Ureter (tissue), 1 donor: ENCODE measurements around the gene SEC14L1. TPM values are rescaled to one million over a fixed set of nuclear protein-coding genes. Genes with fewer than 3 reads are reported as not detected.

Source experiments
- DNase-seq: peaks from one replicate; pipeline ENCODE4 v3.0.0-alpha.2; 2020; ENCODE audit warnings: low spot score
- total RNA-seq: library from RNA; stranded (reverse); gene quantifications from one replicate; pipeline ENCODE4 v1.2.4, GENCODE V29; 2023
- donor health status: DM: yes; HTN: yes; CAD: no.

The SEC14L1 gene
- total RNA-seq, 1 donor from 2014 or later, result 66.7 TPM

DNA sequence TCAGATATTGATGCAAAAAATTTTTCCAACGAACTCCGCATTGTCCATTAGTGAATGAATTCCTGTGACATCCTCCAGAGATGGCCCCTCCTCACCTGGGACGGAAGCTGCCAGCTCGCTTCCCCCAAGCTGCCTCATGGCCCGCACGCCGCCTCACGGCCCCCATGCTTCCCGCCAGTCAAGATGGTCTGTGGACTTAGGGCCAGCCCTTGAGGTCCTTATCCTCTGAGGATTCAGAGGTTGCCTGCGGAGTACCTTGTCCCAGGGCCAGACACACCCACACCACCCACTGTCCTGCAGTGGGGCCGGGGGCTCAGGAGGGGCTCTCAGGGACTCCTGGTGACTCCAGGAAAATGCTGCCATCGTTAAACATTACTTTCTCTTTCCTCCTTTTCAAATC lies 73.6 kb downstream of the SEC14L1 start:
- DNase-seq, result no peak

DNA sequence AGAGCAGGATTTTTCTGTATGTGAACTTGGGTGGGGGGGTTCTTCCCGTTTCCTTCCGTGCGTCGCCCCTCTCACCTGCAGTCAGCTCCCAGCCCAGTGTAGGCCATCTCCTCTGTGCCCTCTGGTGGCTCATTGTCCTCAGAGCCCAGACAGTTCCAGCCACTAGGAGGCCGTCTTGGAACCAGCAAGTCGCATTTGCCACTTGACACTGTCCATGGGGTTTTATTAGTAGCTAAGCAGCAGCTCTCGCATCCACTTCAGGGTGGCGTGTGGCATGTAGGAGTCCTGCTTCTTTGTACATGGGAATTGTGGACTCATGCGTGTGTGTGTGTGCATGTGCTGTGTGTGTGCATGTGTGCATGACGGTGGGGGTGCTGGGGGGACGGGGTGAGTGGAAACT lies 74.0 kb downstream of the SEC14L1 start:
- no peak for DNase-seq

DNA sequence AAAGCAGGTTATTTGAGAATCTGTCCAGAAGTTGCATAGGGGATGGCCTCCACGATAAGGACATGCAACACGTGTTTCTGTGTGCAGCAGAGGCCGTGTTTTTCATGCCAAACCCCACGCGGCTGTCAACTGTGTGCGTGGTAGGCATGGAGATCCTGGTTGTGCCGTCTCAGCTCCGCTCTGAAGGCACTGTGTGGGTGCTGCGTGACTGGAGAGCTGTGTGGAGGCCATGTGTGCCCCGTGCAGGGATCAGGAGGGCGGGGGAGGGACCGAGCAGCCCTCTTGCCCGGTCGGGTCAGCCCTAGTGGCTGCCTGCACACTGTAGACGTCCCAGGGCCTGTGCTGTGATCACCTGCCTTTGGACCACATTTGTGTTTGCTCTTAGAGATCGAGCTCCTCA lies 74.5 kb downstream of the SEC14L1 start:
- DNase-seq, result no peak

DNA sequence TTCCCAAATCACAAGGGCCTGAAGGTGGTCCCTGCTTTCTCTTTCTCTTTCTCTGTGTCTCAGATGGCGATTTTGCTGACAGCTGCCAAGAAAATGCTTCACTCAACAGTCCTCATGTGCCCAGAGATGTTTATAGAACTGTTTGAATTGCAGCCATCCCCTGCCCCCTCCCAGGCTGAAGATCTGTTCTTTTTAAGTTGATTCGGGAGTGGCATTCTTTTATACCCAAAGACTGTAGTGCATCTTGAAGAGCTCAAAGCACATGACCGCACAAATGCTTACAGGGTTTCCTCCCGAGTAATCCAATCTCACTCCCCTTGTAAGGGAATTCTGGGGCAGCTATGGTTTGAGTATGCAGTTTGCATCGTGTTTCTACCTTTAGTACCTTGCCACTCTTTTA lies 75.7 kb downstream of the SEC14L1 start:
- DNase-seq, result no peak

DNA sequence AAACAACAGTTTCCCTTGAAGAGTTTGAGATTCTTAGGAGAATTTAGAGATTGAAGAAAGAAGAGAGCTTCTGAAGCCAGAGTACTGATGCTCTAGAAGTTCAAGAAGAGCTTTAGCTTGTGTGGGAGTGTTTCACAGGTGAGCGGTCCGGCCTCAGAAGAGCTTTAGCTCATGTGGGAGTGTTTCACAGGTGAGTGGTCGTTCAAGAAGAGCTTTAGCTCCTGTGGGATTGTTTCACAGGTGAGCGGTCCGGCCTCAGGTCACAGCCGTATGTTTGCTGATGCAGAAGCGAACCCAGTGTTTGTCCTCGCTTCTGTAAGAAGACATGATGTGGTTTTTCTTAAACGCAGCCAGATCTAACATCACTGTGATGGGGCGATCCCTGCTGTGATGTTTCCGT lies 76.4 kb downstream of the SEC14L1 start:
- no peak for DNase-seq

DNA sequence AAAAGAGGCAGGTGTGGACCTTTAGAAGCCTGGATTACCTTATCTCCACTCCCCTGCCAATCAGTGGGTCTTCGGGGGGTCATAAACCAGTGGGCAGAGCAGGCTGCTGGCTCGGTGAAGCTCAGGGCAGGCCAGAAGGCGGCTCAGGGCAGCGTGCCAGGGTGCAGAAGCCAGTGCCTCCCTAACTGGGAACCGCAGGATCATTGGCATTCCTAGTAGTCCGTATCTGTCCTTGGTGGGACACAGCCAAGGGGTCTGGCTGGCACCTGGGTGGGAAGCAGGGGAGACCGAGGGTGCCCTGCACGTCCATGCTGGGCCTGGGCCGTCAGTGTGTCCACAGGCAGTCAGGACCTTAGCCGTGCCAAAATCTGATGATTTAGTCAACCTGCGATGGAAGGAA lies 76.8 kb downstream of the SEC14L1 start:
- no peak for DNase-seq

DNA sequence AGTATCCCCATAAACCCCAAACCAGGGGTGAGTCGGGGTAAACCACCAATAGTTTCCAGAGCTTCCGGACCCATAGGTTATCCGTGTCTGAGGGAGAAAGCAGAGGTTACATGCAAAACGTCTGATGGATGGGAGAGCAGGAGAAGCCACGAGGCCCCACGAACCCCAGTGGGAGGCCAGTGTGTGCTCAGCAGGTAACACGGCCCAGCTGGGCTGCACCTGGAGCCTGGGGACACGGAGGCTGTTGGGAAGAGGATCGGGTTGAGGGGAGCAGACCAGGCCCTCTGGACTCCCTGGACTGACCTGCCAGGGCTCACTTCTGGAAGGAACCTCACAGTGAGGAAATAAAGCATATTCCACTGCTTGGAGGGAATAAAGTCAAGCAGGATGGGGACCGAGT lies 78.1 kb downstream of the SEC14L1 start:
- no peak for DNase-seq

DNA sequence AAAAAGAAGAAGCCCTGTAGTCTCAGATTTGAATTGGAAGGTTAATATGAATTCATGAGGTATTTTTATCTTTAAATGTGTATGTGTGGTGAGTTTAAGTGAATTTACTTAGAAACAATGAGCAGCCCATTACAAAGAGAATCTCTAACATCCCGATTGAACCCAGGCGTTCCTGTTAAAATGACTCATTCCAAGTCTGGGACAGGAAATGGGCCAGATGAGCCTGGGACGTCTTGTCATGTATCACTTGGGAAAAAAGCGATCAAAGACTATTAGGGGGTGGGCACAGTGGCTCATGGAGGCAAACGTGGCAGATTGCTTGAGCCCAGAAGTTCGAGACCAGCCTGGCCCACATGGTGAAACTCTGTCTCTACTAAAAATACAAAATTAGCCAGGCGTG lies 81.6 kb downstream of the SEC14L1 start:
- no peak for DNase-seq

DNA sequence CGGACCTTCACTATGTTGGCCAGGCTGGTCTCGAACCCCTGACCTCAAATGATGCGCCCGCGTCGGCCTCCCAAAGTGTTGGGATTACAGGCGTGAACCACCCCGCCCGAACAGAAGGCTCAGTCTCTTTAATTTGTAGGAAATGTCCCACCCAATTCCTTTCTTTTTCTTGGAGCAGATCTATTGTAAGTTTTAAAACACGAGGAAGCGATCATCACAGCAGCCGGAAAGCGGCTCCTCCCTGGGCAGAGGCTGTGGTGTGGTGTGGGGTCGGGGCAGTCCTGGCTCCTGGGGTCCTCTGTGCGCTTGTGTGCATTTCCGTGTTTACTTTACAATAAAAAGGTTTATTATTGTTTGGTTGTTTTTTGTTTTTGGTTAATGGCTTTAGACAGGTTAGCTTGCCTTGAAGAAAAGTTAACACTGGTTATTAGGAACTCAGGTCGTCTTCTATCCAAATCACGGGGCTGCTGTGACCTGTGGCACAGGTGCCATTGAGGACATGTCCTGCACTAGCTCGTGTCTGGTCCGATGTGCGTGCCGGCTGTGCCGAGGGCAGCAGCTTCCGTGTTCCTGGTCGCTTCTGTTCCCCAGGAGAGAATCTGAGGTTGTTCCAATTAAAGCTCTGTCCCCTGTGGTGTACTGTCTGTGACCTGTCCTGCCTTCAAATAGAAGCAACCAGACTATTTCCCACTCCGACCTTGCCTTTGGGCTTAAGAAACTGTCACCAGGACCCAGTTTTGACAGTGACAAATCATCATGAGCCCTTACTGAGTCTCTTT lies 83.1 kb downstream of the SEC14L1 start:
- DNase-seq, result no peak

DNA sequence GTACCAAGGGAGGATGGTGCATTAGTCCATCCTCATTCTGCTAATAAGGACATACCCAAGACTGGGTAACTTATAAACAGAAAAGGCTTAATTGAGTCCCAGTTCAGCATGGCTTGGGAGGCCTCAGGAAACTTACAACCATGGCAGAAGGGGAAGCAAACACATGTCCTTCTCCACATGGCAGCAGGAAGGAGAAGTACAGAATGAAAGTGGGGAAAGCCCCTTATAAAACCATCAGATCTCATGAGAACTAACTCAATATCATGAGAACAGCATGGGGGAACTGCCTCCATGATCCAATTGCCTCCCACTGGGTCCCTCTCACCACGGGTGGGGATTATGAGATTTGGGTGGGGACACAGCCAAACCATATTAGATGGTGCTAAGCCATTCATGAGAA lies 84.5 kb downstream of the SEC14L1 start:
- no peak for DNase-seq

DNA sequence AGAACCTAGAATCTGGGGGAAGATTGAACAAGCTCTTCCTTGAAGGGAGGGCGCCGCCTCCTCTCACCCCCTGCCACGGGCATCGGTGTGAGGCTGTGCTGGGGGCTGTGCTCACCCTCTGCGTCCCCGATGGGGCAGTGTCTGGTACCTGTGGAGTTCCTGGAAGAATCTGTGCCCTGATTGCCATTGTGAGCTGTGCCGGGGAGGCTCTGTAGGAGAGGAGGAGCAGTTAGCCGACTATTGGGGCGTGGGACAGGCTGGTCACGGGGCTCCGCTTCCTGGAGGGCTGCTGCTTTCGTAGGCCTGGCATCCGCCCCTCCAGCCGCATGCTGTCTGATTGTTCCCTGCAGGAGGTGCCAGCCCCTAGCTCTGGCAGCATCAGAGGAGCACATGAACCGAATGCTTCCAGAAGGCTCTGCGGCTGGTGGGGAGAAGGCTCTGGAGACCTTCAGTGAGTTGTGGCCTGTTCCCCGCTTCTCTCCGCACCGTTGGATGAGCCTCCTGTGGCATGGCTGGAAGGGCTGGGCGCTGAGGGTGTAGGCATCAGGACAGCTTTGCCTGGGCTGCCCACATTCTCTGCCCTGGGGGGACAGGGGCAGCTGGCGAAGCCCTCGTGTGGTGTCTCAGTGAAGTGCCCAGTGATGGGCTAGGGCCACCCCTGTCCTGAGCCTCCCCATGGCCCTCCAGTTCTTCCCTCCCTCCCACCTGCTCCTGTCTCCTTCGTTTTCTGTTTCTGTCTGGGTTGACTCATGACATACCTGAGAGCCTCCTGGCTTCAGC lies 86.9 kb downstream of the SEC14L1 start:
- DNase-seq, result no peak

DNA sequence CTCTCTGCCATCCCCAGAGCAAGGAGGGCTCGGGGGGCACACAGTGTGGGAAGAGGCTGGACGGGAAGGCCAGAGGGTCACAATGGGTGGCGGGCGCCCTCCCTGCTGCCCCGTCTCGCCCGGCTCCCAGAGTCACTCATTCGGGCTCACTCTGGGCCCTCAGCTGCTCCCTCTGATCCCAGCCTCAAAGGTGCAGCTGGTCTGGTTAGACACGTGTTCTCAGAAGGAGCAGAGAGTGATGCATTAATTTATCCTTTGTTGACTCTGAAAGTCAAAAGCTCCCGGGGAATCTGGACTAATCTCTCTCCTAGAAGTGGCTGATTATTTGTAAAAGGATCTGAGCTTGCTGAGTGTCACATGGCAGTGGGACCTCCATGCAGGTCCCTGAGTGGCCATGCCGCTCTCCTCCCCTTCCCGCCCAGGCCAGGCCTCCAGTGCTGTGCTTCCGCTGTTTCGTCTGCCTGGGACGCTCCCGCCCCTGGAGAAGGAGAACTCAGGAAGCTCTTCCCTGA lies 87.5 kb downstream of the SEC14L1 start:
- no peak for DNase-seq

DNA sequence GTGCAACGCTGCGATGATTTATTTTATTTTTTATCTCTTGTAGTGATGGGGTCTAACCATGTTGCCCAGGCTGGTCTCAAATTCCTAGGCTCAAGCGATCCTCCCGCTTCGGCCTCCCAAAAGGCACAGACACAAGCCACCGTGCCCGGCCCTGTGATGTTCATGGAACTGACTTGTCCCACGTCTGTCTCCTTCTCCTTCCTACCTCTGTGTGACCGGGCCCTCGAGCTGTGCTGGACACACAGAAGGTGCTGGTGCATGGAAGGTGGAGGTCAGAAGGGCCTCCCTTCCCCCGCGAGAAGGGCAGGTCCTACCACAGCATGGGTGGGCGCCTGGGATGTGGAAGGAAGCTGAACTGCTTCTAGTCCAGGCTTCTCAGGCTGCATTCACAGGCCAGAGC lies 88.0 kb downstream of the SEC14L1 start:
- no peak for DNase-seq

DNA sequence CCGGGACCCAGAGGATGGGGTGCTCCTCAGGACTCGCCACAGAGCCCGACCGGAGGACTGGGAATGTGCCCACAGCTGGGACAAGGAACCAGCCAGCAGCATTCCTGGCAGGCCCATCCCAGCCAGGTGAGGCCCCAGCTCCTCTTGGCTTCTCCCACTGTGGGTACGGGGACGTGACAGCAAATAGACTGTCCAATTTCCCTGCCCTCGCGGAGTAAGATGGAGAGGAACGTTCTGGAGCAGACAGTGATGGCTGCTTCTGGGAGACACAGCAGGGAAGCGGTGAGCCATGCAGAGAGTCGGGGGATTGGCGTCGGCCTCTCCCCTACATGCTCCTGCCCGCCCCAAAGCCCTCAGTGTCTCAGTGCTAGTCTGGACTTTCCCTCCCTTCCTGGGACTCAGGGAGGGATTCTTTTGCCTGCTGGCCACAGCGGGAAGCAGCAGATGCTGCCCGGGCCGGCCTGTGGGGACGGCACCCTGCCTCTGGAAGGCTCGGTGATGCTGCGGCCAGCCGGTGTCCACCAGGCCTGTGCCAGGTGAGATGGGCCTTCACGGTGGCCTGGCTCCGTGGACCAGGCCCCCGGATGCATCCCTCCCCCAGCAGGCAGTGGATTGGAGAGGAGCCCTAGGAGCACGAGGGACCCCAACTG lies 89.1 kb downstream of the SEC14L1 start:
- no peak for DNase-seq

DNA sequence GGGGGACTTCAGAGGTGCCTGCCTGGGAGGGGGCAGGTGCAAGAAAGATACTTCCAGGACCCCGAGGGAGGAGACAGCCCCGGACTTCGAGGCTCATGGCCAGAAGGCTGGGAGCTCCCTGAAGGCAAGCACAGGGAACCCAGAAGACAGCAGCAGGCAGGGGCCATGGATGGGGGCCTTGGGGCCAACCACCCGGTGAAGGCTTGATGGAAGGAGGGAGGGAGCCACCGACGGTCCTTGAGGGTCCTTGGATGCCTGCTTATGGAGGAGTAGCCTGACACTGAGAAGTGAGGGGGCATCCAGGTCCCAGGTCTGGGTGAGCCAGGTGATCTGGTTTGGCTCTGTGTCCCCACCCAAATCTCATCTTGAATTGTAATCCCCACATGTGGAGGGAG lies 89.7 kb downstream of the SEC14L1 start:
- DNase-seq, result no peak

DNA sequence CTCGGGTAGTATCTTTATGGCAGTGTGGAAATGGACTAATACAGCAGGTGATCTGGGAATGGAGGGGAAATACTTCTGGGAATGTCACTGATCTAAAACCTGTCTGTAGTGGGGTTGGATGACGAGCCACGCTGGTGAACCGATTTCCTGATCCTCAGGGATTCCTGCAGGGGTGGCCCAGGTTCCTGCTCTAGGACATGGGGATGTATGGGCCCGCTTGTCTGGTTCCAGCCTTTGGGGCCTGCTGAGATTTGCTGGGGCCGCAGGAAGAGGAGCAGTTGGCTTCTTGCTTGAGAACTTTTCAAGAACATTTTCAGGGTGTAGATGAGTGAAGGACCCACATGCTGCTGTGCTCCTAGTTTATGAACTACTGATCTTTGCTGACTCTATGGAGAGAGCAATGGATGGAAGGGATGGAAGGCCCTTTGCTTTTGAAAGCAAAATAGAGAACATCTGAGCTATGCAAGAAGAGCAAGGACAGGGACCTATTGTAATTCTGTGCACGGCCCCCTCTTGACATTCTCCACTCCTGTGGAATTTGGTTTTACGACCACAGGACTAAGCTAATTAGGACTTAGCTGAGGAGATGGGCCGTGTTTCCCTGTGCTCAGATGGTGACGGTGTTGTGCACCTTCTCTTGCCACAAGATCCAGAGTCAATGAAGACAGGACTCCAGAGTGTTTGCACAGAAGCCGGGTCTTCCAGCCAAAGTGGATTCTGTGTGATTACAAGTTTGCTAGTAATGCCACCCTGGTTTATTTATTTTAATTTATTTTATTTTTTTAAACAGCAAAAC lies 90.5 kb downstream of the SEC14L1 start:
- DNase-seq, result no peak

DNA sequence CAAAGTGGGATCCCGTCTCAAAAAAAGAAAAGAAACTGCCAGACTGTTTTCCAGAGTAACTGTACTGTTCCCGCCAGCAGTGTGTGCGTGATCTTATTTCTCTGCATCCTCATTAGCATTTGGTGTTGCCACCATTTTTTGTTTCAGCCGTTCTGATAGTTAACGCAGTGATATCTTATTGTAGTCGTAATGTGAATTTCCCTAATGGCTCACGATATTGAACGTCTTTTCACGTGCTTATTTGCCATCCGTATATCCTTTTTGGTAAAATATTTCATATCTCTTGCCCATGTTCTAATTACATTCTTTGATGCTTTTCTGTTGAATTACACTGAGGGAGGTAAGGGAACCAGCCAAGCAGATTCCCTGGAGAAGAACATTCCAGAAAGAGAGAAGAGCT lies 92.4 kb downstream of the SEC14L1 start:
- no peak for DNase-seq

DNA sequence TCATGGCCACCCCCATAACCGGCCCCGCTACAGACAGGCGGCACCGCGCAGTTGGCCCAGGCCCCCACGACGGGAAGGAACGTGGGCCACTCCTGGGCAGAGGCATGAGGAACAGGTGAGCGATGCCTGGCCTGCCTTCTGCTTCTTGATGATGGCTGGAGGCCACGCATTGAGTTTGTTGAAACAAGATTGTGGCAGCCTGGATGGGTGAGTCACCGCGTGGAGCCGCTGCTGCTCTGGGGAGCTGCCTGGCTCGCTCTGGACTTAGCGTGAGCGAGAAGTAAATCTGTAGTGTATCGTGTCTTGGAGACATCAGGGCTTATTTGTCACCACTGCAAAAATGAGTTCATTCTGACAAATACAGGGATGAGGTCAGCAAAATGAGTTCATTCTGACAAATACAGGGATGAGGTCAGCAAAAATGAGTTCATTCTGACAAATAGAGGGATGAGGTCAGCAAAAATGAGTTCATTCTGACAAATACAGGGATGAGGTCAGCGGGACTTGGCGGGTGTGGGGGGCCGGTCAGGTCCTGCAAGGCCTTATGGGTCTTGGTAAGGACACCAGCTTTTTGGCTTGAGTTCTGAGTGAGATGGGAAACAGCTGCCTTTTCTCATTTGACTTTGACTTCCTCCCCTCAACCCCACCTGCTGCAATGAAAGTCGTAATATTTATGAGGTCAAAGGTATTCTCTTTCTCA lies 93.0 kb downstream of the SEC14L1 start:
- DNase-seq, result no peak

DNA sequence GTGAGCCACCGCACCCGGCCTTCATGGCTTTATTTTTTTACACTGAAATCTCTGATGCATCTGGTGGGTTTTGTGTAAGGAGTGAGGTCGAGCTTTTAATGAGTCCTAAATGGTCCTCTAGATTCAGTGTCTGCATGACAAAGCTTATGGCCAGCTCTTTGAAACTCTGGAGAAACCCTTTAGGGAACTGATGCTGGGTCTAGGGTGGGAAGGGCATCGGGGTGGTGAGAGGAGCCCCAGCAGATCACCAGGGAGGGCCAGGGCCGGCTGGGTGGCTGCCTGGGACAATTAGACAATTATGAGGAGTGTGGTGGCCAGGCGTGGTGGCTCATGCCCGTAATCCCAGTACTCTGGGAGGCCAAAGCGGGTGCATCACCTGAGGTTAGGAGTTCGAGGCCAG lies 93.9 kb downstream of the SEC14L1 start:
- DNase-seq, result no peak

DNA sequence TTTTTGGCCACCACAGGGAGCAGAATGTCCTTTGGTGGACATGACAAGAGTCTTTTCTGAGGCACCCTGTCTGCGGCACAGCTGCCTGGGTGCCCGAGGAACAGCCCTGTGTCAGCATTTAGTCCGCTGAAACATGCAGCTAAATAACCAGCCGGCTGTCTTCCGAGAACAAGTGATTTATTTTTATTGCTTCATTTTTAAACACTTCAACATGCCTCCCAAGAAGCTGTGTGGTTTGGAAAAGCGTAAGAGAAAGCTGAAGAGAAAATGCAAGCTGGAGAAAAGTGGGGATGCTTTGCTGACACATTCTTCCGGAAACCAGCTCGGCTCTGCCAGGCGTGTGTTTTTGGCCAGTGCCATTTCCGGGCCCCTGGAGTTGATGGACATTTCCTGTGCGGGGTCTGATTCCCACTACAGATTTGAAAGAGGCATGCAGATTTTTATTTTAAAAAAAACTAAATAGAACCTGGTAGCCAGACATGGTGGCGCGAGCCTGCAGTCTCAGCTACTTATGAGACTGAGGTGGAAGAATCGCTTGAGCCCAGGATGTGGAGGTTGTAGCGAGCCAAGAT lies 94.7 kb downstream of the SEC14L1 start:
- no peak for DNase-seq
